ENCODE results near the gene BHMT2. TPM values are rescaled to one million over a fixed set of nuclear protein-coding genes. Genes with fewer than 3 reads are reported as not detected.

The BHMT2 gene
- total and polyA plus RNA-seq, 10 of the 15 experiments (the other 5 are each of a cell fraction or from before 2014, with no cell fraction given): not detected

- FAIRE-seq: peak; percentile 27
- no peak overlapping the region for H3K4me3 ChIP-seq
- H3K36me3 ChIP-seq (ENCODE audit: control insufficient read depth in 2 of 2, insufficient read depth in 2 of 2, low read length in 1 of 2): no peaks in the 10 kb centered on the region
- in situ Hi-C loops (cut with MboI): no loop called here
- CTCF ChIA-PET: interaction anchor here (0.6 to 3.8 kb wide), 7 partner anchors 7 to 936 kb away, joined by 3 to 11 read pairs (median 3); no protein-coding TSS in a partner anchor
- no peak overlapping the region for H3K27ac ChIP-seq (ENCODE audit: control insufficient read depth, insufficient read depth)
- no peak for DNase-seq (ENCODE audit: low read depth, low spot score)
- H3K9ac ChIP-seq (ENCODE audit: control insufficient read depth, insufficient read depth, low read length): no peak overlapping the region
- SMC1A ChIA-PET (ENCODE audit: uncharacterized antibody, unreplicated experiment): interaction anchor here (1.8 kb wide), 1 partner anchor 10 kb away, joined by 6 read pairs; no protein-coding TSS in a partner anchor
- no peaks in the 10 kb centered on the region for H3K9me3 ChIP-seq (replicated peaks; ENCODE audit: control insufficient read depth, insufficient read depth, low read length)
- H3K4me2 ChIP-seq (ENCODE audit: control insufficient read depth, insufficient read depth): no peak overlapping the region
- POLR2A ChIA-PET: no interaction called here
- H3K27me3 ChIP-seq (replicated peaks in 1 of 2; ENCODE audit: control insufficient read depth in 2 of 2, insufficient read depth in 2 of 2, low read length in 1 of 2): peaks cover 1 to 3% of the 10 kb centered on the region in 2 experiments; a peak in 2 of 4 replicates
- H3K4me1 ChIP-seq (ENCODE audit: control insufficient read depth, insufficient read depth, low read length): no peaks in the 10 kb centered on the region
- intact Hi-C loops (cut with micrococcal nuclease; ENCODE audit: unreplicated experiment): no loop called here
- RAD21 ChIA-PET (ENCODE audit: unreplicated experiment): interaction anchor here (1.5 kb wide), 1 partner anchor 49 kb away, joined by 3 read pairs; no protein-coding TSS in a partner anchor
- H4K20me1 ChIP-seq (ENCODE audit: control insufficient read depth, insufficient read depth): no peaks in the 10 kb centered on the region
- TF ChIP-seq TBL1XR1 (IDR thresholded peaks at IDR 0.05; ENCODE audit: low read depth, low read length): no peak
- WGBS (ENCODE audit: insufficient coverage, insufficient replicate concordance, low lambda C conversion rate, missing lambda C conversion rate): 71% methylated on average over 6 of the region's 6 CpGs
- H3K79me2 ChIP-seq (ENCODE audit: control insufficient read depth, insufficient read depth, low read length): no peaks in the 10 kb centered on the region
- no peak; the same call in 2 of the 3 replicates for ATAC-seq
- BruUV-seq (replicated peaks): no TSS peak
- H2AFZ ChIP-seq (ENCODE audit: control insufficient read depth, low read depth, low read length): no peak overlapping the region
Observed at GRCh38 chr5:79074641-79075040, 5.1 kb downstream of the BHMT2 start.

- ChIA-PET CTCF (interaction anchor here (3.8 kb wide), 1 partner anchor 51 kb away, joined by 11 read pairs; no protein-coding TSS in a partner anchor), SMC1A (ENCODE audit: uncharacterized antibody, unreplicated experiment) (no interaction called here), RAD21 (ENCODE audit: unreplicated experiment) (no interaction called here), POLR2A (no interaction called here)
- Histone ChIP-seq H3K27ac (ENCODE audit: control insufficient read depth, insufficient read depth) (no peak overlapping the region), H3K4me1 (ENCODE audit: control insufficient read depth, insufficient read depth, low read length) (no peaks in the 10 kb centered on the region), H3K9me3 (replicated peaks; ENCODE audit: control insufficient read depth, insufficient read depth, low read length) (no peaks in the 10 kb centered on the region), H4K20me1 (ENCODE audit: control insufficient read depth, insufficient read depth) (no peaks in the 10 kb centered on the region), H3K9ac (ENCODE audit: control insufficient read depth, insufficient read depth, low read length) (no peak overlapping the region), H3K4me2 (ENCODE audit: control insufficient read depth, insufficient read depth) (no peak overlapping the region), H3K79me2 (ENCODE audit: control insufficient read depth, insufficient read depth, low read length) (no peaks in the 10 kb centered on the region), H3K36me3 (ENCODE audit: control insufficient read depth in 2 of 2, insufficient read depth in 2 of 2, low read length in 1 of 2) (no peaks in the 10 kb centered on the region), H2AFZ (ENCODE audit: control insufficient read depth, low read depth, low read length) (no peak overlapping the region), H3K4me3 (no peak overlapping the region), H3K27me3 (replicated peaks in 1 of 2; ENCODE audit: control insufficient read depth in 2 of 2, insufficient read depth in 2 of 2, low read length in 1 of 2) (no peaks in the 10 kb centered on the region; a peak in 1 of 4 replicates)
- ATAC-seq (peak; percentile 52), DNase-seq (ENCODE audit: low read depth, low spot score) (no peak), FAIRE-seq (no peak)
- BruUV-seq (replicated peaks): no TSS peak
- WGBS (ENCODE audit: insufficient coverage, insufficient replicate concordance, low lambda C conversion rate, missing lambda C conversion rate): 64% methylated on average over 11 of the region's 11 CpGs
- in situ Hi-C loops (cut with MboI) (no loop called here), intact Hi-C loops (cut with micrococcal nuclease; ENCODE audit: unreplicated experiment) (no loop called here)
- TF ChIP-seq ZBED1 (IDR thresholded peaks at IDR 0.05; ENCODE audit: borderline replicate concordance): no peak
- TF ChIP-seq CTCF (IDR thresholded peaks at IDR 0.05 in 2 of 3, conservative IDR thresholded peaks at IDR 0.05 in 1 of 3; ENCODE audit: control insufficient read depth in 2 of 3, extremely low read depth in 1 of 3, insufficient read depth in 1 of 3, low read depth in 3 of 3, low read length in 3 of 3): no peak
- no peak for TF ChIP-seq ZZZ3 (IDR thresholded peaks at IDR 0.05; ENCODE audit: control insufficient read depth, insufficient read length, low read depth)
- TF ChIP-seq NKRF (conservative IDR thresholded peaks at IDR 0.05): no peak
- TF ChIP-seq SMAD5 (IDR thresholded peaks at IDR 0.05; ENCODE audit: low read depth): no peak
- no peak for TF ChIP-seq ZNF207 (IDR thresholded peaks at IDR 0.05; ENCODE audit: borderline replicate concordance)
- TF ChIP-seq NR2C2 (IDR thresholded peaks at IDR 0.05; ENCODE audit: borderline replicate concordance, control insufficient read depth, insufficient read length, low read depth): no peak
- no peak for TF ChIP-seq WRNIP1 (IDR thresholded peaks at IDR 0.05; ENCODE audit: borderline replicate concordance, low read depth, low read length)
- no peak for TF ChIP-seq BCL3 (IDR thresholded peaks at IDR 0.05; ENCODE audit: borderline replicate concordance, insufficient read depth, low read depth, low read length, poor library complexity, severe bottlenecking)
Observed at GRCh38 chr5:79075646-79076426, 6.3 kb downstream of the BHMT2 start.

Data from GM12878 (cell line).